SK-N-SH (cell line): ENCODE data around the gene SLC2A2.

Source experiments
- CTCF ChIP-seq: fragments of 200-600 bp; sonication (generic); IDR thresholded peaks from 2 replicates; pipeline ENCODE4 v1.6.1; 2017; ENCODE audit warnings: antibody characterized with exemption, mild to moderate bottlenecking, moderate library complexity
- MXI1 ChIP-seq: IDR thresholded peaks from 2 replicates; pipeline ENCODE4 v1.6.1; 2012; ENCODE audit warnings: mild to moderate bottlenecking, low read depth, low read length, improper control_type of control experiment
- POLR2AphosphoS5 ChIP-seq: IDR thresholded peaks from 2 replicates; pipeline ENCODE4 v1.6.1; 2012; ENCODE audit warnings: low read depth, low read length

- TF ChIP-seq POLR2AphosphoS5 (no peak), CTCF (no peak), MXI1 (no peak)
Observed at GRCh38 chr3:171055336-171056178, 29.0 kb upstream of the SLC2A2 start.
